ENCODE measurements around the gene BIRC3. TPM values are rescaled to one million over a fixed set of nuclear protein-coding genes. Genes with fewer than 3 reads are reported as not detected.

BIRC3 gene
- total RNA-seq, 1 donor from 2014 or later, result 23.0 TPM

GRCh38 chr11:102307727-102308038 is 9.6 kb upstream of the BIRC3 start:
- H3K36me3 ChIP-seq, result no peaks in the 10 kb centered on the region
- no peak for TF ChIP-seq CTCF (IDR thresholded peaks at IDR 0.05)
- no peaks in the 10 kb centered on the region for H3K27me3 ChIP-seq

GRCh38 chr11:102309621-102310541 is 7.4 kb upstream of the BIRC3 start:
- intact Hi-C loops (cut with DNase I), result no loop called here
- no peaks in the 10 kb centered on the region for H3K9me3 ChIP-seq
- no peak overlapping the region for H3K4me3 ChIP-seq
- H3K4me1 ChIP-seq, result peaks cover 32% of the 10 kb centered on the region
- H3K27me3 ChIP-seq, result no peaks in the 10 kb centered on the region
- no peak overlapping the region for H3K27ac ChIP-seq
- DNase-seq (no peak), ATAC-seq (no peak)
- TF ChIP-seq CTCF (IDR thresholded peaks at IDR 0.05), result no peak
- H3K36me3 ChIP-seq, result no peaks in the 10 kb centered on the region

More at GRCh38 chr11:102307727-102308038, 9.6 kb upstream of the BIRC3 start:
- intact Hi-C loops (cut with DNase I), result no loop called here
- no peak for DNase-seq
- Histone ChIP-seq H3K27ac (no peak overlapping the region), H3K9me3 (no peaks in the 10 kb centered on the region), H3K4me3 (no peak overlapping the region), H3K4me1 (peaks cover 22% of the 10 kb centered on the region)
- ATAC-seq, result no peak

- peak overlapping the region; percentile 80 for H3K27ac ChIP-seq
- TF ChIP-seq CTCF (IDR thresholded peaks at IDR 0.05), result no peak
- no peaks in the 10 kb centered on the region for H3K9me3 ChIP-seq
- ATAC-seq (no peak), DNase-seq (no peak)
- H3K27me3 ChIP-seq, result no peaks in the 10 kb centered on the region
- peaks cover 27% of the 10 kb centered on the region for H3K4me1 ChIP-seq
- no peaks in the 10 kb centered on the region for H3K36me3 ChIP-seq
- intact Hi-C loops (cut with DNase I), result no loop called here
- H3K4me3 ChIP-seq, result peak overlapping the region; percentile 12
Observed at GRCh38 chr11:102312667-102313066, 4.6 kb upstream of the BIRC3 start.

GRCh38 chr11:102313238-102313940 is 3.9 kb upstream of the BIRC3 start:
- intact Hi-C loops (cut with DNase I), result no loop called here
- ATAC-seq (no peak), DNase-seq (no peak)
- no peaks in the 10 kb centered on the region for H3K9me3 ChIP-seq
- peaks cover 32% of the 10 kb centered on the region for H3K4me1 ChIP-seq
- H3K36me3 ChIP-seq, result no peaks in the 10 kb centered on the region
- peak overlapping the region; percentile 80 for H3K27ac ChIP-seq
- H3K4me3 ChIP-seq, result peak overlapping the region; percentile 12
- H3K27me3 ChIP-seq, result no peaks in the 10 kb centered on the region
- no peak for TF ChIP-seq CTCF (IDR thresholded peaks at IDR 0.05)

- intact Hi-C loops (cut with DNase I), result no loop called here
- TF ChIP-seq CTCF (IDR thresholded peaks at IDR 0.05), result no peak
- H3K27ac ChIP-seq, result no peak overlapping the region
- H3K4me1 ChIP-seq, result peaks cover 40% of the 10 kb centered on the region
- no peaks in the 10 kb centered on the region for H3K36me3 ChIP-seq
- ATAC-seq, result no peak
- DNase-seq, result no peak
- H3K4me3 ChIP-seq, result no peak overlapping the region
- H3K27me3 ChIP-seq, result no peaks in the 10 kb centered on the region
- no peaks in the 10 kb centered on the region for H3K9me3 ChIP-seq
Observed at GRCh38 chr11:102314784-102315183, 2.5 kb upstream of the BIRC3 start.
